KMS-11 (cell line): Measurements from ENCODE around the gene CADPS2.

Experiments
- H2AFZ ChIP-seq: fragments of 200-600 bp; sonication (generic); 2 replicates; pipeline ENCODE4 v1.6.1; 2016; ENCODE audit warnings: antibody characterized with exemption, mixed run types, low read depth
- H3K27ac ChIP-seq: fragments of 200-600 bp; sonication (generic); 2 replicates; pipeline ENCODE4 v1.6.1; 2016; ENCODE audit warnings: mild to moderate bottlenecking, mixed run types
- H3K27me3 ChIP-seq: fragments of 200-600 bp; sonication (generic); 2 replicates; pipeline ENCODE4 v1.6.1; 2017; ENCODE audit warnings: mild to moderate bottlenecking, low read depth, mixed run types, moderate library complexity; ENCODE audit not compliant: insufficient read depth
- H3K36me3 ChIP-seq: fragments of 200-600 bp; sonication (generic); 2 replicates; pipeline ENCODE4 v1.6.1; 2017; ENCODE audit warnings: mild to moderate bottlenecking, mixed run types; ENCODE audit not compliant: insufficient read depth
- H3K4me1 ChIP-seq: fragments of 200-600 bp; sonication (generic); 2 replicates; pipeline ENCODE4 v1.6.1; 2016; ENCODE audit warnings: mild to moderate bottlenecking, low read depth, mixed run types; ENCODE audit not compliant: poor library complexity, severe bottlenecking
- H3K4me2 ChIP-seq: fragments of 200-600 bp; sonication (generic); 2 replicates; pipeline ENCODE4 v1.7.0; 2016; ENCODE audit warnings: mild to moderate bottlenecking, mixed run types
- H3K4me3 ChIP-seq: fragments of 200-600 bp; sonication (generic); IDR thresholded peaks from 2 replicates; pipeline ENCODE4 v1.6.1; 2017; ENCODE audit warnings: low read depth, low read length, mixed read lengths; ENCODE audit not compliant: insufficient read depth
- H3K79me2 ChIP-seq: fragments of 200-600 bp; sonication (generic); 2 replicates; pipeline ENCODE4 v1.6.1; 2016; ENCODE audit warnings: low read depth, mixed run types; ENCODE audit not compliant: insufficient read depth
- H3K9ac ChIP-seq: fragments of 200-600 bp; sonication (generic); 2 replicates; pipeline ENCODE4 v1.6.1; 2016; ENCODE audit warnings: mild to moderate bottlenecking, mixed run types
- H4K20me1 ChIP-seq: fragments of 200-600 bp; sonication (generic); 2 replicates; pipeline ENCODE4 v1.6.1; 2016; ENCODE audit warnings: mild to moderate bottlenecking, mixed run types; ENCODE audit not compliant: insufficient read depth
- CTCF ChIP-seq: fragments of 200-600 bp; sonication (generic); conservative IDR thresholded peaks from 2 replicates; pipeline ENCODE4 v1.6.1; 2017; ENCODE audit warnings: low read depth, mild to moderate bottlenecking, antibody characterized with exemption, low read length, moderate library complexity, mixed read lengths

The CADPS2 gene

GRCh38 chr7:122869260-122869659 is 17.0 kb downstream of the CADPS2 start:
- no peaks in the 10 kb centered on the region for H4K20me1 ChIP-seq
- no peak for TF ChIP-seq CTCF
- H3K79me2 ChIP-seq, result no peaks in the 10 kb centered on the region
- no peaks in the 10 kb centered on the region for H3K4me1 ChIP-seq
- H2AFZ ChIP-seq, result no peak overlapping the region
- no peak overlapping the region for H3K4me2 ChIP-seq
- H3K27ac ChIP-seq, result no peak overlapping the region
- H3K36me3 ChIP-seq, result no peaks in the 10 kb centered on the region
- no peak overlapping the region for H3K9ac ChIP-seq
- no peak overlapping the region for H3K4me3 ChIP-seq
- H3K27me3 ChIP-seq, result no peaks in the 10 kb centered on the region

GRCh38 chr7:122867471-122867980 is 18.7 kb downstream of the CADPS2 start:
- H3K27ac ChIP-seq, result no peak overlapping the region
- no peaks in the 10 kb centered on the region for H3K4me1 ChIP-seq
- no peak overlapping the region for H3K4me2 ChIP-seq
- no peaks in the 10 kb centered on the region for H3K79me2 ChIP-seq
- no peaks in the 10 kb centered on the region for H3K36me3 ChIP-seq
- H2AFZ ChIP-seq, result no peak overlapping the region
- no peak overlapping the region for H3K9ac ChIP-seq
- TF ChIP-seq CTCF, result no peak
- H4K20me1 ChIP-seq, result no peaks in the 10 kb centered on the region
- no peaks in the 10 kb centered on the region for H3K27me3 ChIP-seq
- no peak overlapping the region for H3K4me3 ChIP-seq

GRCh38 chr7:122864838-122865237 is 21.4 kb downstream of the CADPS2 start:
- Histone ChIP-seq H3K4me2 (no peak overlapping the region), H3K4me1 (no peaks in the 10 kb centered on the region), H3K79me2 (no peaks in the 10 kb centered on the region), H3K9ac (no peak overlapping the region), H2AFZ (no peak overlapping the region), H4K20me1 (no peaks in the 10 kb centered on the region), H3K27ac (no peak overlapping the region), H3K36me3 (no peaks in the 10 kb centered on the region), H3K4me3 (no peak overlapping the region), H3K27me3 (no peaks in the 10 kb centered on the region)
- TF ChIP-seq CTCF, result no peak

- Histone ChIP-seq H3K4me3 (no peak overlapping the region), H3K4me2 (no peak overlapping the region), H3K27me3 (no peaks in the 10 kb centered on the region), H3K36me3 (no peaks in the 10 kb centered on the region), H3K27ac (no peak overlapping the region), H3K9ac (no peak overlapping the region), H4K20me1 (no peaks in the 10 kb centered on the region), H3K4me1 (no peaks in the 10 kb centered on the region), H3K79me2 (no peaks in the 10 kb centered on the region), H2AFZ (no peak overlapping the region)
- no peak for TF ChIP-seq CTCF
Measured at GRCh38 chr7:122864016-122864415, 22.2 kb downstream of the CADPS2 start.
